Transverse colon (tissue), 3 donors: ENCODE data around the gene MSMB.

Source experiments
- POLR2A ChIP-seq: fragments of 450-650 bp; IDR thresholded peaks from one replicate; pipeline ENCODE4 v1.6.1; 2016; ENCODE audit warnings: antibody characterized with exemption, mild to moderate bottlenecking, moderate library complexity
- TF ChIP-seq, protein P1 (sequence below), 5 experiments: fragments of 200-600 bp in 3 of 5; fragments of 450-650 bp in 2 of 5; sonication (generic) in 3 of 5; IDR thresholded peaks; 1 replicate in 2 of 5; 2 replicates in 3 of 5; pipeline ENCODE4 v1.5.1; 2016 to 2017; ENCODE audit warnings: antibody characterized with exemption in 5 of 5, inconsistent platforms in 3 of 5, mild to moderate bottlenecking in 2 of 5, moderate library complexity in 1 of 5

DNA sequence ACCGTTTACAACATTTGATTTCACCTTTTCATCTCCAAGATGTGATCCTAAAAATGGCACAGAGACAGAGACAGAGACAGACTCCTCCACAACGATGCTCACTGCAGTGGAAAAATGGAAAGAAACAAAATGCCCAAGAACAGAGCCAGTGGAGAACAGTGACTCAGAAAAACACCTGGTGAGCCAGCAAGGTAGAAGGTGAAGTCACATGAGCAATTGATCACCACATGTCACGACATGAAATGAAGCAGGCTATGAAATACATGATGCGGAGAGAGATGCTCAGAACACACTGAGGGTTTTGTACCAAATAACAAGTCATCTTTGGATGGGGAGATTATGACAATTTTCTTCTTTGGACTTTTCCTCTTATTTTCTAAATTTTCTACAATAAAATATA is 3.5 kb downstream of the MSMB start:
- TF ChIP-seq, protein P1, sequence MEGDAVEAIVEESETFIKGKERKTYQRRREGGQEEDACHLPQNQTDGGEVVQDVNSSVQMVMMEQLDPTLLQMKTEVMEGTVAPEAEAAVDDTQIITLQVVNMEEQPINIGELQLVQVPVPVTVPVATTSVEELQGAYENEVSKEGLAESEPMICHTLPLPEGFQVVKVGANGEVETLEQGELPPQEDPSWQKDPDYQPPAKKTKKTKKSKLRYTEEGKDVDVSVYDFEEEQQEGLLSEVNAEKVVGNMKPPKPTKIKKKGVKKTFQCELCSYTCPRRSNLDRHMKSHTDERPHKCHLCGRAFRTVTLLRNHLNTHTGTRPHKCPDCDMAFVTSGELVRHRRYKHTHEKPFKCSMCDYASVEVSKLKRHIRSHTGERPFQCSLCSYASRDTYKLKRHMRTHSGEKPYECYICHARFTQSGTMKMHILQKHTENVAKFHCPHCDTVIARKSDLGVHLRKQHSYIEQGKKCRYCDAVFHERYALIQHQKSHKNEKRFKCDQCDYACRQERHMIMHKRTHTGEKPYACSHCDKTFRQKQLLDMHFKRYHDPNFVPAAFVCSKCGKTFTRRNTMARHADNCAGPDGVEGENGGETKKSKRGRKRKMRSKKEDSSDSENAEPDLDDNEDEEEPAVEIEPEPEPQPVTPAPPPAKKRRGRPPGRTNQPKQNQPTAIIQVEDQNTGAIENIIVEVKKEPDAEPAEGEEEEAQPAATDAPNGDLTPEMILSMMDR (IDR thresholded peaks at IDR 0.05) = no peak
- no peak for TF ChIP-seq POLR2A
